ENCODE data around the gene CGB3.

Gene CGB3

GRCh38 chr19:49020931-49021895 is 2.9 kb downstream of the CGB3 start (continued):
- TF ChIP-seq ZNF274 (IDR thresholded peaks at IDR 0.05; ENCODE audit: low read length), result no peak
- TF ChIP-seq ZNF274 (tag by site-specific recombination; IDR thresholded peaks at IDR 0.05; ENCODE audit: borderline replicate concordance), result peak; percentile 47; the same call in 1 of the 2 replicates
- no peak for TF ChIP-seq REPIN1 (tag by site-specific recombination; IDR thresholded peaks at IDR 0.05; ENCODE audit: low read depth)
- TF ChIP-seq CTCF (tag by site-specific recombination; IDR thresholded peaks at IDR 0.05), result no peak
- no peak for TF ChIP-seq ZNF146 (tag by site-specific recombination; IDR thresholded peaks at IDR 0.05)
- no peak for TF ChIP-seq ZNF645 (tag by site-specific recombination; IDR thresholded peaks at IDR 0.05)
- no peak for TF ChIP-seq ZNF530 (tag by site-specific recombination; IDR thresholded peaks at IDR 0.05; ENCODE audit: low read depth)
- TF ChIP-seq HOXC10 (CRISPR knock-in tag; IDR thresholded peaks at IDR 0.05), result no peak
- no peak for TF ChIP-seq BCL6B (tag by site-specific recombination; IDR thresholded peaks at IDR 0.05)
- peak; percentile 32; the same call in 1 of the 2 replicates for TF ChIP-seq ZNF2 (tag by site-specific recombination; IDR thresholded peaks at IDR 0.05)
- no peak for TF ChIP-seq ZNF184 (tag by site-specific recombination; IDR thresholded peaks at IDR 0.05)
- TF ChIP-seq OSR2 (tag by site-specific recombination; IDR thresholded peaks at IDR 0.05), result peak; percentile 79
- 0 out of 2 replicates have a peak, but pooled peaks have one; percentile 17 for TF ChIP-seq REST (tag by site-specific recombination; IDR thresholded peaks at IDR 0.05)
- TF ChIP-seq EGR2 (tag by site-specific recombination; IDR thresholded peaks at IDR 0.05; ENCODE audit: low read depth), result no peak
- TF ChIP-seq ZNF169 (tag by site-specific recombination; IDR thresholded peaks at IDR 0.05), result 0 out of 2 replicates have a peak, but pooled peaks have one; percentile 29
- TF ChIP-seq ZIC2 (tag by site-specific recombination; IDR thresholded peaks at IDR 0.05), result no peak
- TF ChIP-seq SCRT2 (tag by site-specific recombination; IDR thresholded peaks at IDR 0.05), result no peak
- no peak for TF ChIP-seq BCL11B (tag by site-specific recombination; IDR thresholded peaks at IDR 0.05; ENCODE audit: low read depth)
- TF ChIP-seq ZNF610 (tag by site-specific recombination; IDR thresholded peaks at IDR 0.05; ENCODE audit: borderline replicate concordance), result no peak
- TF ChIP-seq GFI1B (tag by site-specific recombination; IDR thresholded peaks at IDR 0.05), result no peak
- no peak for TF ChIP-seq ZNF214 (tag by site-specific recombination; IDR thresholded peaks at IDR 0.05; ENCODE audit: borderline replicate concordance)
- no peak for TF ChIP-seq TSHZ1 (tag by site-specific recombination; IDR thresholded peaks at IDR 0.05; ENCODE audit: borderline replicate concordance)
- TF ChIP-seq ZNF558 (tag by site-specific recombination; IDR thresholded peaks at IDR 0.05), result no peak
- TF ChIP-seq ZEB2 (tag by site-specific recombination; IDR thresholded peaks at IDR 0.05), result peak; percentile 42; the same call in 1 of the 2 replicates
- no peak for TF ChIP-seq MZF1 (tag by site-specific recombination; IDR thresholded peaks at IDR 0.05; ENCODE audit: borderline replicate concordance)
- no peak for TF ChIP-seq SCRT1 (tag by site-specific recombination; IDR thresholded peaks at IDR 0.05; ENCODE audit: borderline replicate concordance)
- no peak for TF ChIP-seq ZNF837 (tag by site-specific recombination; IDR thresholded peaks at IDR 0.05)
- TF ChIP-seq ZNF571 (tag by site-specific recombination; IDR thresholded peaks at IDR 0.05), result no peak
- peak; percentile 44; the same call in 1 of the 2 replicates for TF ChIP-seq ZBTB7A (tag by site-specific recombination; IDR thresholded peaks at IDR 0.05; ENCODE audit: low read depth)

All from HEK293 (cell line).